Endodermal cell (in vitro differentiated cells): ENCODE results near the gene IL15. TPM values are rescaled to one million over a fixed set of nuclear protein-coding genes. Genes with fewer than 3 reads are reported as not detected.

Experiments used
- DNase-seq: peaks from one replicate; pipeline ENCODE4 v3.0.0-alpha.2; 2017
- H3K27ac ChIP-seq: 2 replicates; pipeline ENCODE4 v1.5.1; 2013; ENCODE audit warnings: mild to moderate bottlenecking, low read depth, low read length, moderate library complexity
- H3K27me3 ChIP-seq: 2 replicates; pipeline ENCODE4 v1.6.1; 2013; ENCODE audit warnings: mild to moderate bottlenecking, low read length, moderate library complexity; ENCODE audit not compliant: insufficient read depth, control insufficient read depth, poor library complexity, severe bottlenecking
- H3K36me3 ChIP-seq: 2 replicates; pipeline ENCODE4 v1.7.0; 2013; ENCODE audit warnings: mild to moderate bottlenecking, low read length, moderate library complexity; ENCODE audit not compliant: control insufficient read depth, insufficient read depth
- H3K4me1 ChIP-seq: one replicate; pipeline ENCODE4 v1.7.0; 2013; ENCODE audit warnings: low read length; ENCODE audit not compliant: control insufficient read depth, insufficient read depth
- H3K4me3 ChIP-seq: 2 replicates; pipeline ENCODE4 v1.5.1; 2013; ENCODE audit warnings: mild to moderate bottlenecking, low read length, moderate library complexity
- H3K9ac ChIP-seq: 2 replicates; pipeline ENCODE4 v1.6.1; 2013; ENCODE audit warnings: mild to moderate bottlenecking, low read length, moderate library complexity; ENCODE audit not compliant: poor library complexity, severe bottlenecking; ENCODE audit errors: extremely low read depth
- H3K9me3 ChIP-seq: 2 replicates; pipeline ENCODE4 v1.6.1; 2013; ENCODE audit warnings: mild to moderate bottlenecking, low read length, moderate library complexity; ENCODE audit not compliant: control insufficient read depth
- H3K27ac Mint-ChIP-seq: 2 replicates; pipeline ENCODE4 v1.8.0; 2020; ENCODE audit warnings: mixed read lengths
- H3K27me3 Mint-ChIP-seq: 2 replicates; pipeline ENCODE4 v1.8.0; 2021; ENCODE audit warnings: mild to moderate bottlenecking, mixed read lengths; ENCODE audit not compliant: insufficient read depth
- H3K36me3 Mint-ChIP-seq: 2 replicates; pipeline ENCODE4 v1.8.0; 2020; ENCODE audit warnings: low read depth, mixed read lengths
- H3K4me1 Mint-ChIP-seq: 2 replicates; pipeline ENCODE4 v1.8.0; 2020; ENCODE audit warnings: mixed read lengths
- H3K4me3 Mint-ChIP-seq: 2 replicates; pipeline ENCODE4 v1.8.0; 2020; ENCODE audit warnings: mild to moderate bottlenecking, moderate library complexity, mixed read lengths
- H3K9me3 Mint-ChIP-seq: 2 replicates; pipeline ENCODE4 v1.8.0; 2020; ENCODE audit warnings: mild to moderate bottlenecking, mixed read lengths
- CTCF ChIP-seq: fragments of 200-600 bp; sonication (generic); conservative IDR thresholded peaks from 2 replicates; pipeline ENCODE4 v1.5.0; 2021; ENCODE audit warnings: antibody characterized with exemption, mild to moderate bottlenecking
- WGBS, 2 experiments: methylation state at CpG; one replicate each; pipeline versions ENCODE4 v1.1.5 to v1.1.7; 2013; ENCODE audit warnings: missing lambda C conversion rate in 2 of 2, mixed read lengths in 1 of 2; ENCODE audit not compliant: insufficient coverage in 1 of 2, insufficient read length in 1 of 2; 5-methylcytosine and 5-hydroxymethylcytosine counted together
- long read RNA-seq, 4 experiments: library from polyadenylated mRNA in 2 of 4; library from RNA in 1 of 4; library from capped mRNA in 1 of 4; stranded (forward) in 3 of 4; unstranded in 1 of 4; transcript quantifications; one replicate each; pipeline ENCODE4 v2.0.0, GENCODE V29; 2020 to 2021; ENCODE audit warnings: inconsistent platforms in 1 of 4
- polyA plus RNA-seq, 2 experiments: library from polyadenylated mRNA; stranded (reverse); fragments of 50-300 nt; gene quantifications; one replicate each; pipeline ENCODE4 v1.2.3, GENCODE V29; 2013
- total RNA-seq, 2 donors: library from RNA; stranded (reverse); fragmentation: NEBNext Ultra II Directional in 1 of 2; extraction: Animal tissue kit (Norgen Biotek cat#: 25700) in 1 of 2; gene quantifications; 2 replicates in 1 of 2; 3 replicates in 1 of 2; pipeline ENCODE4 v1.2.1, GENCODE V29; 2021

Gene IL15
- under 1 TPM; 0.42 TPM for total RNA-seq
- polyA plus RNA-seq (2013, experiment 1 of 2) = 0.53 TPM
- polyA plus RNA-seq (2013, experiment 2 of 2) = not detected
- long read RNA-seq, experiment 1, partial matches to known transcripts = 0 of 1 reads
- long read RNA-seq, experiment 1, other reads (novel, unspliced or antisense) = 1 of 1 reads
- long read RNA-seq, experiment 2, partial matches to known transcripts = 0 of 2 reads
- long read RNA-seq, experiment 2, other reads (novel, unspliced or antisense) = 2 of 2 reads
- long read RNA-seq, experiment 3, partial matches to known transcripts = 0 of 2 reads
- long read RNA-seq, experiment 3, other reads (novel, unspliced or antisense) = 0 of 2 reads
- long read RNA-seq, experiment 4 = 0 reads

- Histone ChIP-seq H3K9me3 (no peaks in the 10 kb centered on the region), H3K27ac (no peak within 1 kb of the TSS), H3K36me3 (no peaks in the 10 kb centered on the region), H3K4me3 (peak within 1 kb of the TSS; percentile 85), H3K9ac (no peak within 1 kb of the TSS), H3K27me3 (peaks cover 75% of the 10 kb centered on the region), H3K4me1 (no peaks in the 10 kb centered on the region)
- peaks cover 45% of the 10 kb centered on the region for H3K27me3 Mint-ChIP-seq
- H3K36me3 Mint-ChIP-seq = no peaks in the 10 kb centered on the region
- no peak within 1 kb of the TSS for H3K27ac Mint-ChIP-seq
- H3K9me3 Mint-ChIP-seq = no peaks in the 10 kb centered on the region
- H3K4me3 Mint-ChIP-seq = peak within 1 kb of the TSS; percentile 70
- peaks cover 3% of the 10 kb centered on the region for H3K4me1 Mint-ChIP-seq
- WGBS, 2 experiments = 3 to 20% methylated on average over 3 to 43 of the region's 43 CpGs
- no peak for TF ChIP-seq CTCF
- DNase-seq = peak; percentile 90
These were observed at the start of gene IL15 for GRCh38 chr4:141636082-141636770. TSS of gene IL15 (plus strand) at chr4:141636583. CDS start at chr4:141719465, 82,882 bp downstream.

GRCh38 chr4:141587897-141588296, 48.5 kb upstream of the IL15 start:
- WGBS, 2 experiments = 100% methylated on average over 1 of the region's 1 CpG; no CpG with 5 or more reads in 1 of the 2 experiments
- TF ChIP-seq CTCF = no peak
- Mint-ChIP-seq H3K27ac (no peak overlapping the region), H3K9me3 (peaks cover 7% of the 10 kb centered on the region), H3K36me3 (no peaks in the 10 kb centered on the region), H3K27me3 (no peaks in the 10 kb centered on the region), H3K4me1 (no peaks in the 10 kb centered on the region), H3K4me3 (no peak overlapping the region)
- no peak for DNase-seq
- Histone ChIP-seq H3K4me1 (no peaks in the 10 kb centered on the region), H3K27me3 (no peaks in the 10 kb centered on the region), H3K27ac (no peak overlapping the region), H3K9ac (no peak overlapping the region), H3K4me3 (no peak overlapping the region), H3K9me3 (no peaks in the 10 kb centered on the region), H3K36me3 (no peaks in the 10 kb centered on the region)

GRCh38 chr4:141595531-141595930, 40.9 kb upstream of the IL15 start:
- no peak overlapping the region for H3K27ac ChIP-seq
- Mint-ChIP-seq H3K27me3 (no peaks in the 10 kb centered on the region), H3K4me1 (no peaks in the 10 kb centered on the region), H3K4me3 (no peak overlapping the region), H3K9me3 (peaks cover 2% of the 10 kb centered on the region), H3K27ac (no peak overlapping the region), H3K36me3 (no peaks in the 10 kb centered on the region)
- no peaks in the 10 kb centered on the region for H3K27me3 ChIP-seq
- H3K4me3 ChIP-seq = no peak overlapping the region
- no peaks in the 10 kb centered on the region for H3K4me1 ChIP-seq
- no peak for DNase-seq
- no peaks in the 10 kb centered on the region for H3K36me3 ChIP-seq
- no peaks in the 10 kb centered on the region for H3K9me3 ChIP-seq
- no peak for TF ChIP-seq CTCF
- H3K9ac ChIP-seq = no peak overlapping the region
